Stimulated activated CD8-positive, alpha-beta memory T cell treated with anti-CD3 and anti-CD28 coated beads, Interleukin-15, amount 100 ng/mL, for 48 hours (primary cell): ENCODE data around the gene MT3.

Experiments used
- DNase-seq, 2 donors: peaks; one replicate each; pipeline ENCODE4 v3.0.0-alpha.2; 2020; ENCODE audit warnings: low read depth in 2 of 2

MT3 gene

DNA sequence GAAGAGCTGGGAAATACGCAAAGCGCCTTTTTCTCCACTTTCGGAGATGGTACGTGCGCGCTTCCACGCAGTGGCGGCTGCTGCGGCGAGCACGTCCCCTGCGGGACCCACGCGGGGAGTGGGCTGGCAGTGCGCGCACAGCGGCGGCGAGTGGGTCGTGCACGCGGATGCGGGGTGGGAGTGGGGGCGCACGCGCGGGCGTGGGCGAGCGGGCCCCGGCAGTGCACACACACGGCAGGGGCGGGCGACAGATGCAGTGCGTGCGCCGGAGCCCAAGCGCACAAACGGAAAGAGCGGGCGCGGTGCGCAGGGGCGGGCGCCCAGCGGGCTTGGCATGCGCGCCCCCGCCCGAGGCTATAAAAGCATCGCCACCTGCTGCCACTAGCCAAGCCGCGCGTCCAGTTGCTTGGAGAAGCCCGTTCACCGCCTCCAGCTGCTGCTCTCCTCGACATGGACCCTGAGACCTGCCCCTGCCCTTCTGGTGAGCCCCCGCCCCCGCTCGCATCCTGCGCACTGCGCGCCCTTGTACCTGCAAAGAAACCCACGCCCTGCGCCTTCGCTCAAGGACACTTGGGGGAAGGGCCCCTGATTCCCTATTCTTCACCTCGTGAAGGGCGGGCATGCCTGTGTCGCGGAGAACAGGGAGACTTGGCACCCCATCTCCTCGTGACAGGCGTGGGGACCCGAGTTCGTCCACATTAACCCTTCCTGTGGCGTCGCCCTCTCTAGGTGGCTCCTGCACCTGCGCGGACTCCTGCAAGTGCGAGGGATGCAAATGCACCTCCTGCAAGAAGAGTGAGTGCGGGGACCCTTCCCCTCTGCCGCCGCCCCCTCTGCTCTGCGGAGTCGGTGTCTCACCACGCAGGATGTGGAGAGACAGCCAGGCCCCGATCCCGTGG, at the start of gene MT3:
TSS of gene MT3 (plus strand) at position 388 of the 899 bp plus-strand sequence. CDS start at position 451, 63 bp downstream.
- DNase-seq: no peak

DNA sequence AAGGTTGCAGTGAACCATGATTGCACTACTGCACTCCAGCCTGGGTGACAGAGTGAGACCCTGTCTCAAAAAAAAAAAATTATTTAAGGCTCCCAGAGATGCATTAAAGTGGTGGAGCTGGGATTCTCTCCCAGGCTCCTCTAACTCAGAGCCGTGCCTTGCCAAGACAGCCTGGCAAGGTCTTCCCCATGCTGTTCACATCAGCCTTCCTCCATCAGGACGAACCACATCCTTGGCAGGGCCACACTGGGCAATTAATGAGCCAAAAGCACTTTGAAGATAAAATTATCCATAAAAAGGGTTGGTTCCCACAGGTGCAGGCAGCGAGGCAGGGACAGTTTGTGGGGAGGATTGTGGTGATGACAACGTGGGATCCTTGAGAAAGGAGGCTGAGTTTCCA, 49.7 kb upstream of the MT3 start:
- no peak for DNase-seq

DNA sequence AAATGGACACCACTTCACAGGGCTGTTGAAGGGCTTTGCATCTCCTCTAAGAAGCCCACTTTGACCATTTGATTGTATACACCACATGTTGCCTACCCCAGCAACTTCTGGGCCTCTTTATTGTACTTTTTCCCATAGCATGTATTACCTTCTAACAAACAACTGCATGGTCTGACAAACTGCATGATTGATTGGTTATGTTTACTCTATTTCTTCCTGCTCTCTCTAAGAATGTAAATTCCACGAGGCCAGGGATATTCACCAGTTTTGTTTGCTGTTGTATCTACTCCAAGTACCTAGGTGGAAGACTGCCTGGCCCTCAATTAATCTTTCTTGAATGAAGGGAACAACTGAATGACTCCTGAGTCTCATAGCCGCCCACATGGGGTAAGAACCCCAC, 47.3 kb upstream of the MT3 start:
- no peak for DNase-seq

DNA sequence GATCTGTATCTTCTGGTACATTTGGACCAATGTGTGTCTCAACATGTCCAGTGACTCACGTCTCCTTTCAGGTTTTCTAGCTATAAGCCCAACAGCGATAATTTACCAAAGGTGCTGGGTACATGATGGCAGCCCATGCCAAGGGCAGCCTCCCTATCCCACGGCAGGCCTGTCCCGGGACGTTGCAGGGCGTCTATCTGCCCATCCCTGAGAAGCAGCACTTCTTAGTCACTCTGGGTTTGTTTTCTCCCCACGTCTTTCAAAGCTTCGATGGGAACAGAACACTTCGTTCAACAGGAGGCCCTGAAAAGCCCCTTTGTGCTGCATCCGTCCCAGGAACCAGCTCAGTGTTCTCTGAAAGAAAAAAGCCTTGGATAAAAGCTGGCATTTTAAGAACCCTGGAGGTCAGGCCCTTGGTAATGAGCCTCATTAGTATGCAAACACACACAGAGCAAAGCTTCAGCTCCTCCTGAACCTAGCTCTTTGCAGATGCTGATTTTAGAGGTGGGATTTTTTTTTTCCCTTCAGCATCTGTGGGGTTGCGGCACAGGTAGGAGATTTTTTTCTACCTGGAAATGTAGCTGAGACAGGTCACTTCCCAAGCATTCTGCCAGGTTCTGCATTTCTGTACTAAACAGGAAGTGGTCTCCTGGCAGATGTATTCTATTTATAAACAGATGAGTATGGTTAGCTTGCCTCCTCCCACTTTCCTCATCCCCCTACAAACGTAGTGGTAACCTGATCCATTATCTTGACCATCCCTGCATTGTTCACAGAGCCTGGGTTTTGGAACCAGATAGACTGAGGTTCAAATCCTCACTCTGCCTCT, 42.0 kb upstream of the MT3 start:
- no peak for DNase-seq

DNA sequence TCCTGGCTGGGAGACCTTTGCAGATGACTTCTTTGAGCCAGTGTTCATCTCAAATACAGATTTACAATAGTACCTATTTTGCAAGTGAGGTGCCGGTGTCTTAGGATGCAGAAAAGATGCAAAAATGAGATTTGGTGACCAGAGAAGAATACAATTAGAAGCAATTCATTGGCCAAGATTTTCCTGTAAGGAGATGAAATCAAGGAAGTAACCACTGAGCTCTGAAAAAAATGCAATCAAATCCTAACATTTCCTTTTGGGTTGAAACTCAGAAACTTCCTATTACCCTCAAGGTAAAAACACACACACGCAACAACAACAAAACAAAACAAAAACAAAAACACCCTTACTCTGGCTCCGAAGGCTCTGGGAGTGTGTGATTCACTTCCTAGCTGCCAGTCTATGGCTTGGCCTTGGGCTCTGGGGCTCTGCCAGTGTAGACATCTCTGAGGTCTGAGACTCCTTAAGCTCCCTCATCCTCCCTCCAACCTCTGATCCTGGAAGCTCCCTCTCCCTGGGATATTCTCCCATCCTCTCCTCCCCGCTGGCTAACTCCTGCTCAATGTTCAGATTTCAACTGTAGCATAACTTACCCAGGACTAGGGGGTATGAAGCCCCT, 41.3 kb upstream of the MT3 start:
- DNase-seq: no peak

DNA sequence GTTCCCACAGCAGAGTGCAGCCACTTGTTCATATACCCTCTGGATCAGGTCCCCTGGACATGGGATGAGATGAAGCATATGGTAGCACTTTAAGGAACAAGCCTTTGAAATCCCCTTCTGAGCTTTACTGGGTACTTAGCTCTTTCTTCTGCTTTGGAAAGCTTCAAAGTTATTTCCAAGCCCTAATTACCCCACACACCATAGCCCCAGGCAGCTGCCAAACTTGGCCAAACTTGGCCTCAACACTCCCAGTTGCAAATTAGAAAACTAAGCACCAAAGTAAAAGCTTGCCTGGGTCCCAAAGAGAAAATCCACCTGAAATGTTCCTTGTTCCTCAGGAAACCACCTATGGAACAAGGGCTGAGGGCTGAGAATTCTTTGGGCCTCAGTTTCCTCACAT, 40.2 kb upstream of the MT3 start:
- DNase-seq: no peak

DNA sequence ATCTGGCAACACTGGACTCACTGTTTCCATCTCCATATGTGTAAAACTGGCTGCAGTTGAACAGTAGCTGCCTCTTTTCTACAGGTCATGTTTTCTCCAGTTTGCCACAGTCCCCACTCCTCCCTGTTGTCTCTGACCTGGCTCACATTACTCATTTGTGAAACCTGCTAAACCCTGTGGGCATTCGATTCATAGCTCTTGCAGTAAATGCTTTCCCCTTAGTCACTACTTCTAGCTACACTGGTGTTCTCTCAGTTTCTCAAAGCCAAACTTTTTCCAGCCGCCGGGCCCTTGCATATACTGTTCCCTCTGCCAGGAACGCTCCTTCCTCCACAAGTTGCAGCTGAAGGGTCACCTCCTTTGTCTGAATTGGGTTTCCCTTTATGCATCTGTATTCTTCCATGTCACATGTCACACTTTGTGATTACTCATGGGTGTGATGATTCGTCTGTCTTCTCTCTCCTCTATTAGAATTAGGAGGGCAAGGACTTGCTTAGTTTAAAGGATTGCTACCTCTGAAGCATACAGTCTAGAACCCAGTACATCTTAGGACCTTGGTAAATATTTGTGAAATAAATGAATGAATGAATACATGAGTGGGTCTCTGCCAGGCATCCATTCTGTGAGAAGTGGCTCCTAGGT, 39.5 kb upstream of the MT3 start:
- peak in 1 of 2 donors; percentile 2 for DNase-seq

DNA sequence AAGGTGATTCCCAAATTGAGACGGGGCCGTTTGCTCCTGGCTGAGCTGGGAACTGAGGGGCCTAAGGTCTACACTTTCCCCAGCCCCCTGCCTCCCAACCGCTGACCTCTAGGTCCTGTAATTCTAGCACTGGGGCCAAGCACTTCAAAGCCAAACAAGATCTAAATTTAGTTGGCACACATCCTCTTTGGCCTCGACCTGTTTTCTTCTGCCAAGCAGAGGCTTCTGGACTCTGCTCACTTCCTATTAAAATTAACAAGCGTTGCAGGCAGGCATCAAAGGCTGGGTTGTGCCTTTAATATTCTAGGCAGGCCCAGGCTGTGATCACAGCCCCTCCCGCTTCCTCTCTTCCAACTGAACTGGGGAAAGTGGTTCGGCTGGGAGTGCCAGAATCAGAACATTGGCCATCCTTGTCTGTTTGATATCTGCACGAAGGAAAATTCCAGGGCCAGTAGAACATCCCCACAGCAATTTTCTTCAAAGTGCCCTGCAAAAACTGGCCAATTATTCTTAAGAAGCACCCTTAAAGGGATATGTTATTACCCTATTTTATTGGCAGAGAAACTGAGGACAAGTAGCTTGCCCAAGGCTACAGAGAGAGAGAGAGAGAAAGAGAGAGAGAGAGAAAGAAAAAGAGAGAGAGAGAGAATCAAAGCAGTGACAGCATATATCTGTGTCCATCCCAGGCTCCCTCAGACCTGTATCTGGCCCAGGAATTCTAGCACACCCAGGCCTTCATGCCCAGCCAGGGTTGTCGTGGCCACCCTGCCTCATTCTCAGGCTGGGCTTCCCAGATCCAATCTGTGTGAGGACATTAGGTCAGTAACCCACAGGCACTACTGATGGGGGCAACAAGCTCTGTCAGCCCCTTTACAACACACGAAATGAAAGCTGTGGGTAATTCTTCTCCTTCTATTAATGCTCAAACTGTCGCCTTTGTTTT, 37.3 kb upstream of the MT3 start:
- DNase-seq: no peak

DNA sequence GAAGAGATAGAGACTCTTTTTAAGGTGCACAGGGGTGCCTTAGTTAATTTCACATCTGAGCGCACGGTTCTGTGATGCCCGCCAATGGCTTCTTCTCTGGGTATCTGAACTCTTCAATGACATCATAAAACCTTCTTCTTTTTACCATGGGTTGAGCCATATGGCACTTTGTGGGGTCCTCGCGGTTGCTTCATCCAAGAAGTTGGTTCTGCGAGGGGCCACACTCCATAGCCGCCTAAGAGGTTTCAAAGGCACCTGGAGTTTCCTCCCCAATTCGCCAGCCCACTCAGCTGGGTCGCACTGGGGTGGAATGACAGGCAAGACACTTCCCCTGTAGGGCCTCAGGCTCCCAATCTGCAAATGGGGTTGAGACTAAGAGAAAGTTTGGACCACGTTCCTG, 34.9 kb upstream of the MT3 start:
- no peak for DNase-seq

DNA sequence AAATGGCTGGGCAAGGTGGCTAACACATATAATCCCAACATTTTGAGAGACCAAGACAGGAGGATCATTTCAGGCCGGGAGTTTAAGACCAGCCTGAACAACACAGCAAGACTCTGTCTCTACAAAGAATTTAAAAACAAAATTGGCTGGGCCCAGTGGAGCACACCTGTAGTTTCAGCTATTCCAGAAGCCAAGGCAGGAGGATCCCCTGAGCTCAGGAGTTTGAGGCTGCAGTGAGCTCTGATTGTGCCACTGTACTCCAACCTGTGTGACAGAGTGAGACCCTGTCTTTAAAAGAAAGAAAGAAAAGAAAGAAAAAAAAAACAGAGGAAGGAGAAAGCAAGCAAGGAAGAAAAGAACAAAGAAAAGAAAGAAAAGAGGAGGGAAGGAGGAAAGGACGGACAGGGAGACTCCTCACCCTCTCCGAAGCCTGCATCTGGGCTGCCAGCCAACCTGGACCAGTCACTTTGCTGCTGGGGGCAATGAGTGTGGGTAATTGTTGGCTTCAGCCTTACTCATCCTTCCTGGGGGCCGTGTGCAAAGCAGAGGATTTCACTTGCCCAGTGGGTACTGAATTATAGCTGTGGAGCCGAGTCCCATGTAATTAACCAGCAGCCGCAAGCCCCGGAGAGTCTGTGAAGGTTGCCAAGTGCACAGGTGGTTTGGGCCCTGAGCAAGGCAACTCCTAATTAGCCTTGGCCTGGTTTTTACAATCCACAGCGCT, 31.1 kb upstream of the MT3 start:
- DNase-seq: no peak

DNA sequence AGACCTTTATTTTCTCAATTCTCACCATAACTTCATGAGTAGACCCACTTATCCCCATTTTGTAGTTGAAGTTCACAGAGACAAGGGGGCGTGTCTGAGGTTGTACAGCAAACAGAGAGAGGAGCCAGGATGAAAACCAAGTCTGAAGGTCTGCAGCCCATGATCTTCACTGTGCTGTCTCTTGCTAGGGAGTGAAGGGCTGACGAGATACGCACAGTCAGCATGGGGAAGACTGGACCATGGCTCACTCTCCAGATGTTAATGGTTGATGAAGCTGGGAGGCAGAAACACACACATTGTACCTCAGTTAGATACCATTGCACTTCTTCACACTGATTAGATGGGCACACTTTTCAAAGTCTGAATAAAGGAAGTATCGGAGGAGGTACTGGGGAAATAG, 30.2 kb upstream of the MT3 start:
- no peak for DNase-seq

DNA sequence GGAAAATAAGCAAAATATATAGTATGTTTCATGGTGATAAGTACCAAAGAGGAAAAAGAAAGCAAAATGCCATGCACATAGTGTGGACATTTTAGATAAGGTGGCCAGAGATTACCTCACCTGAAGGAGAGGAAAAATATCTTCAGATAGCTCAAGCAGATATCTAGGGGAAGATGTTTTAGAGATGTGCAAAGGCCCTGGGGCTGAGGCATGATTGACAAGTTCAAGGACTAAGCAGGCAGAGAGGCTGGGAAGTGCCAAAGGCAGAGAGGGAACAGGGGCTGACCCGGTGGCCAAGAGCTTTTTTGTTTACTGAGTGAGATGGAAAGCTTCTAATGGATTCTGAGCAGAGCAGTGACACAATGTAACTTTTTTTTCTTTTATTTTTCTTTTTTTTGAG, 28.9 kb upstream of the MT3 start:
- DNase-seq: no peak

DNA sequence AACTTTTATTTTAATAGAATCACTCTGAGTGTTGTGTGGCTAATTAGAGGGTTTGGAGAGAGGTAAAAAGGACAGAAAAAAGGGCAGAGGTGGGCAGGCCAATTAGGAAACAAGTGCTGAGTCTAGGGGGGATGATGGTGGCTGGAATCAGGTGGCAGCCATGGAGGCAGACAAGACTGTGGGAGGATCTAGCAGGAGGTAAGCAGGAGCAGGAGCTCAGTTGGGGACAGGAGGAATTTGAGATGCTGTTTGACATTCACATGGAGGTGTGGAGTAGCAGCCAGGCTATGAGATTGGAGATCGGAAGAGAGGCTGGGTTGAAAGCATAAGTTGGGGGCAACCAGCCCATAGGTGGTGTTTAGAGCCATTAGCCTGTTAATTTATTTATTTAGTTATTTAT, 28.2 kb upstream of the MT3 start:
- DNase-seq: no peak

DNA sequence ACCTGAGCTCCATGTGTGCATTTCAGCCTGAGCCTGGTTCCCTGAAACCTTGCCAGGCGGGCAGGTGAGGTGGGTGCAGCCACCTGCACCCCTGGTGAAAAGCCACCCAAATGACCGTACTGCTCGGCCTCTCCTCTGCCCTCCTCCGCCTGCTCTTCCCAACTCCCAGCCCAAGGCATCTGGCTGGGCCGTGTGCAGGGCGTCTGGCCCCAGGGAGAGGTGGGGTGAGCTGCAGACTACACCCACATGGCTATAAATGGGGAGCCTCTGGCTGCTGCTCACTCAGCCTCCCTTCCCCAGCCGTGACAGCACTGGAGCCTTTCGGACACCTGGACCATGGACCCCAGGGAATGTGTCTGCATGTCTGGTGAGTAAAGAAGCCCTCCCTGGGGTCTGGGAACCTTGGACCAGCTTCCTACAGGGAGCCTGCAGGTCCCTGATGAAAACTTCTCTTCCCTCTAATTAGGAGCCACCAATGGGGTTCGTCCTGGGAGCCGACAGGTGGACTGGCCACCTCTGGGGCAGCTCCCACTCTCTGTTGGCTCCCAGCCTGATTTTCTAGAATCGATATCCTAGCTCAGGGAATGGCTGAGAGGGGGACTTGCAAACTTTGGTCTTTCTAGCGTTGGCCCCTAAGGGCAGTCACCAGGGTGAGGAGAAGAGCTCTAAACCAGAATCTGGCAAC, 24.4 kb upstream of the MT3 start, which contains the start of gene MT4:
TSS of gene MT4 (plus strand) at position 281 of the 685 bp plus-strand sequence. CDS start at position 337, 56 bp downstream.
- no peak for DNase-seq

DNA sequence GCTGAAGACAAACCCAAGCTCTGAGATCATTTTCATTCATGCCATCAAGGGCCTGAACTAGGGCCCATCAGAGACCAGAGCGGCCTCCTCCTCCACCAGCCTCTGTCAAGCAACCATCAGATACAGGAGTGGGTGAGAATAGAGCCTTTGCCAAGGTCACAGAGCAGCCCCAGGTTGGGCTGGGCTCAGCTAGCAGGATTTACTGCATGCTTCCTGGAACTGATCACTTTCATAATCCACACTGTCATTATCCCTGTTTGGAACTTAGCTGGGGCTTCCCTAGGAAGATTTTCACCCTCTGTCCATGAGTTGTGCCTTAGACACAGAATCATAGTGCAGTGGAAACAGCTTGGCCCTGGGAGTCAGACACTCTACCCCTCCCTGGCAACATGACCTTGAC, 19.4 kb upstream of the MT3 start:
- no peak for DNase-seq

DNA sequence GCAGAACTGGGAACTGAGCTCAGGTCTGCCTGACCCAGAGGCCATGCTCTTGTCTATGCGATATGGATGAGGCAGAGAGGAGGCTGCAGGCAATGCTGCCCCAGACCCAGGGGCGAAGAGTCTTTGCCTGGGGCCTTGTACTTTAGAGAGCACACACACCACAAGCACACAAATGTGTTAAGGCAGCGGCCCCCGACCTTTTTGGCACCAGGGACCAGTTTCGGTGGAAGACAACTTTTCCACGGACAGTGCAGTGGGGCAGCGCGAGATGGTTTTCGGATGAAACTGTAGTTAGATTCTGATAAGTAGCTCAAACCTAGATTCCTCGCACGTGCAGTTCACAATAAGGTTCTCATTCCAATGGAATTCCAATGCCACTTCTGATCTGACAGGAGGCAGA, 17.8 kb upstream of the MT3 start:
- DNase-seq: no peak

DNA sequence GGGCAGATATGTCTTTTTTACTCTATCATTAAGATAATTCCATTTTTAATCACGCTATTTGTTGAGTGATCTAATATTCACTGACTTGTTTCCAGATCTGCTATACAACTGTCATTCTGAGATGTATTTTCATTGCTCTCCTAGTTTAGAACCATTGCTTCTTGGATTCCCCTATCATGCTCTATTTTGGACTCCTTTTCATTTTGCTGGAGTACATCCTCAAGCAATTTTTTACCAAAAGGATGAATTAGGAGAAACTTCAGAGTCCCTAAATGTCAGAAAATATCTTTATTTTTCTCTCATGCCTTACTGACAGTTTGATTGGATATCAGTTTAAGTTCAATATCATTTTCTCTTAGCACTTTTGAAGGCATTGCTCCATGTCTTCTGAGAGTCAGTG, 14.7 kb upstream of the MT3 start:
- DNase-seq: no peak

DNA sequence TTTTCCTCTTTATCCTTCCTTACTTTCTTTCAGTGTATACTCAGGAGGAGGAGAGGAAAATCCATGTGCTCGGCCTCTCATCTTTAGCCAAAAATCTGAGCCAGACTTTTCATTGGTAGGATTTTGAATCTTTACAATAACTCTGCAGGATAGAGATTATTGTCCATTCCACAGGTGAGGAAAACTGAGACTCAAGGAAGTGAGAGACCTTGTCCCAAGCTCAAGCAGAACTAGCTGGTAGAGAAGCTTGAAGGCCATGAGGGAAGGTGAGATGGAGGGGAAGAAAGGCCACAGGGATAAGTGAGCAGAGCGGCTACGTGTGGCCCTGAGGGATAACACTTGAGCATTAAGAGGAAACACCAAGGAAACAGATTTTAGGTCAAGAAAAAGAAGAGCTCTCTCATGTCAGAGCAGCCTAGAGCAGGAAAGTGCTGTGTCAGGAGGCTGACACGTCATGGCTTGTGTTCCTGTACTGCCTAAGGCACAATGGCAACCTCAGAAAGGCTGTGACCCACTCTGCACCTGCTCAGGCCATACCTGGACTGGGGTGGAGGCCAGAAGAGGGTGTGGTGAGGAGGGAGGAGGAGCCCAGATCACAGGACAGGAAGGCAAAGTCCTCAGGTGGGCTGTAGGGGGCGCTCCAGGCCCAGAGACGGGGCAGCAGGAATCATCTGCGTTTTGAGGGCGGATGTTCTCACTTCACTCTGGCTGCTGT, 12.6 kb upstream of the MT3 start:
- peak; percentile 63 to 71 for DNase-seq

DNA sequence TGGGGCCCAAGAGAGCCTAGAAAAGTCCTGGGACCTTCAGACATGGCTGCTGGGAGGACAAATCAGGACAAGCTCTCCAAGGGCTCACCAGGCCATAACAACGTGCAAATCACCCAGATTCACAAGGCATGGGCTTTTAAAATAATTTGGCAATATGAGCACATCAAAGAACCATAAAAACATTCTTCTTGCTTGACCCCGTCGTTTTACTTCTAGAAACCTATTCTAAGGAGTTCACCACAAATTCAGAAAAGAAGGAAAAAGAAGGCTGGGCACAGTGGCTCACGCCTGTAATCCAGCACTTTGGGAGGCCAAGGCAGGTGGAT, 12.1 kb upstream of the MT3 start:
- DNase-seq: no peak
